NT2/D1 (cell line): ENCODE data around the gene TGM1.

Experiments
- DNase-seq: peaks from one replicate; pipeline ENCODE4 v3.0.0-alpha.2; 2011; ENCODE audit warnings: low read depth, low spot score
- H3K27me3 ChIP-seq: 2 replicates; pipeline ENCODE4 v1.6.0; 2011; ENCODE audit warnings: mild to moderate bottlenecking; ENCODE audit not compliant: insufficient read length, insufficient read depth
- H3K36me3 ChIP-seq: 2 replicates; pipeline ENCODE4 v1.6.1; 2011; ENCODE audit warnings: mild to moderate bottlenecking, low read length, mixed read lengths; ENCODE audit not compliant: insufficient read depth, insufficient read length
- H3K4me1 ChIP-seq: 2 replicates; pipeline ENCODE4 v1.5.1; 2011; ENCODE audit not compliant: insufficient read depth, insufficient read length
- H3K4me3 ChIP-seq: 2 replicates; pipeline ENCODE4 v1.5.1; 2011; ENCODE audit warnings: low read depth; ENCODE audit not compliant: insufficient read length
- H3K9ac ChIP-seq: 2 replicates; pipeline ENCODE4 v1.6.0; 2011; ENCODE audit warnings: low read depth; ENCODE audit not compliant: insufficient read length
- H3K9me3 ChIP-seq: 2 replicates; pipeline ENCODE4 v1.5.1; 2011; ENCODE audit warnings: mild to moderate bottlenecking, low read length; ENCODE audit not compliant: insufficient read depth
- SUZ12 ChIP-seq: IDR thresholded peaks from 2 replicates; pipeline ENCODE4 v1.6.1; 2011; ENCODE audit not compliant: insufficient read length, insufficient read depth; ENCODE audit errors: extremely low read depth
- YY1 ChIP-seq: IDR thresholded peaks from 2 replicates; pipeline ENCODE4 v1.6.1; 2011; ENCODE audit not compliant: insufficient read length, insufficient read depth
- ZNF274 ChIP-seq: IDR thresholded peaks from 2 replicates; pipeline ENCODE4 v1.6.1; 2011; ENCODE audit warnings: mild to moderate bottlenecking, low read depth, low read length

The TGM1 gene

DNA sequence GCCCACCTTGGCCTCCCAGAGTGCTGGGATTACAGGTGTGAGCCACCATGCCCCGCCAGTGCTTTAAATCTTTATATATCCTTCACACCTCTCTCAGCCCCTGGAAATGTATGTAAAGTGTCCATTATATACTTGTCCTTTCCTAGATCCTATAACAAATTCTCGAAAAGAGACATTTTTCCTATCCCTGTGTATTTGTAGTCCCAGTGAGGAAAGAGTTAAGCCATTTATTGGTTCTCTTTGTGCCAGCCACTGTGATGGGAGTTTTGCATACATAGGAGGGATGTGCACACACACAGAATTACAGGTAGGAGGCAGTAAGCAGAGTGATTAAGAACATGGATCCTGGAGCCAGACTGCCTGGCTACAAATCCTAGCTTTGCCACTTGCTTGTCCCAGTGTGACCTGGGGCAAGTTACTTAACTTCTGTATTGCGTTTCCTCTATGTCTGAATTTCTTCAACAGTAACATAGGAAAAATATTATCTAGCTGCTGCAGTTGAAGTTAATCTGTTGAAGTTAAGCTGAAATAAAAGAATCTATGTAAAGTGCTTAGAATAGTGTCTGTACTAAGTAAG lies 10.5 kb upstream of the TGM1 start:
- H3K9me3 ChIP-seq, result no peaks in the 10 kb centered on the region
- H3K4me3 ChIP-seq, result no peak overlapping the region
- no peaks in the 10 kb centered on the region for H3K4me1 ChIP-seq
- no peak for DNase-seq
- peaks cover 21% of the 10 kb centered on the region for H3K36me3 ChIP-seq
- no peak overlapping the region for H3K9ac ChIP-seq
- no peaks in the 10 kb centered on the region for H3K27me3 ChIP-seq
- no peak for TF ChIP-seq SUZ12
- no peak for TF ChIP-seq YY1
- no peak for TF ChIP-seq ZNF274

DNA sequence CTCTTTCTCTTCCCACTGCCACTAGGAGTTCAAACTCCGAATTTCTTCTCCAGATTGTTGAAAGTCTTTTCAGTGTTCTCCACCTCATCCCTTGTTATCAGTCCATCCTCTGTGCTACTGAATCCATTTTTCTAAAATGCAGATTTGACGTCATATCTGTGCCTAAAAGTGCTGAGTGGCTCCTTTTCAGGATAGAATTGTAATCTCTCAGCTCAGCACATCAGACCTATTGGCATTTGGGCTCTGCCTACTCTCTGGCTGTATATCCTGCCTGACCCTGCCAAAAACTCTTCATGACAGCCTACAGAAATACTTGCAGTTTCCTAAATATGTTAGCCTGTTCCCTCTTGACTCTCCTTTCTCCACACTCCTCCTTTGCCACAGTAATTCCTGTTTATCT lies 9.5 kb upstream of the TGM1 start:
- H3K27me3 ChIP-seq, result no peaks in the 10 kb centered on the region
- peaks cover 28% of the 10 kb centered on the region for H3K36me3 ChIP-seq
- no peaks in the 10 kb centered on the region for H3K9me3 ChIP-seq
- no peak overlapping the region for H3K4me3 ChIP-seq
- no peaks in the 10 kb centered on the region for H3K4me1 ChIP-seq
- TF ChIP-seq SUZ12, result no peak
- TF ChIP-seq ZNF274, result no peak
- H3K9ac ChIP-seq, result no peak overlapping the region
- no peak for DNase-seq

DNA sequence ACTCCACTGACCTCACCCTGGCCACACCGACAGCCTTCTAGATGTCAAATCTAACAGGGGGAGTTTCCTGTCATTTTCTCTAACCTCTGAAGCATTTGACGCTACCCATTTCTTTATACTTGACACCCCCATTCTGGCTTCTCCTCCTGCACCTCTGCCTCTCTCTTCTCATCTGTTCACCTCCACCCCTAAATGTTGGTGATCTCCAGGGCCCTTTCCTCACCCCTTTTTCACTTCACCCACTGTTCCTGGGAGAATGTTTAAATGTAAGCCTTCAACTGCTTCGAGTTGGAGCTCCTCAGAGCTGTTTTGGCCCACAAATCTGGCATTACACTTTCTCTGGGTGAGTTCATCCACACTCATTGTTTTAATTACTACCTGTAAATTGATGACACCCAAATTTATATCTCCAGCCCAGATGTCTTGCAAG lies 8.9 kb upstream of the TGM1 start:
- TF ChIP-seq ZNF274 (no peak), SUZ12 (no peak), YY1 (no peak)
- peaks cover 32% of the 10 kb centered on the region for H3K36me3 ChIP-seq
- H3K4me3 ChIP-seq, result peak overlapping the region; percentile 81
- H3K27me3 ChIP-seq, result no peaks in the 10 kb centered on the region
- H3K9ac ChIP-seq, result peak overlapping the region; percentile 58
- no peaks in the 10 kb centered on the region for H3K4me1 ChIP-seq
- DNase-seq, result no peak
- no peaks in the 10 kb centered on the region for H3K9me3 ChIP-seq

DNA sequence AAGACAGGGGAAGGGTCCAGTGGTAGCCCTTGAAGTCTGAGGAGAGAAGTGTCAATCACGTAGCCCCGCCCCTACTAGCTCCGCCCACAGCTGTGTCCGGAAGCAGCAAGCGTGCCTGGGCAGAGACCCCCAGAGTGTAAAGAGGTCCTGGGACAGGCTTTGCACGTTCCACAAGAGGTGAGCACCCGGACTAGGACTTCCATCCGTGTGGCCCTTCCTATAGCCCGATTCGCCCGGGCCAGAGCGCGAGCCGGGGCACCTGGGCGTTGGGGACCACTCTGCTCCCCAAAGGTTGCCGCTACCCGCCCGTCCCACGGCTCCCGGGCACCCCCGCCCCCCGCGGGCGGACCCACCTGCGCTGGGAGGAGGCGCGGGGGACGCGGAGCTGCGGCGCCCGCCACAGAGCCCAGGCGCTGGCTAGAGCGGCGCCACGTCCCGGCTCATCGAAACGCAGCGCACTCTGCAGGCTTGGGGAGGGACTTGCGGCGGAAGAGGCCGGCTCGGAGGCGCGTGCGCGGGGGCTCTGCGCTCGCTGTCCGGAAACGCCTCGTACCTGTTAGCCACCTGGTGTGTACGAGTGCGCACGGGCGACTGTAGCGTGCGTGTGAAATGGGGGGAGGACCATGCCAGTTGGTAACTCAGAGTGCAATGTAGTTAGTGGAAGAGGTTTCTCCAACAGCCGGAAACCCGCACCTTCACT lies 8.3 kb upstream of the TGM1 start, which contains the start of gene RABGGTA:
Gene RABGGTA, minus strand, starts transcription at position 464 of the 700 bp plus-strand sequence. CDS start 482 bp downstream, outside the sequence.
- Histone ChIP-seq H3K9me3 (no peaks in the 10 kb centered on the region), H3K36me3 (peaks cover 37% of the 10 kb centered on the region), H3K4me3 (peak within 1 kb of the TSS; percentile 81), H3K27me3 (no peaks in the 10 kb centered on the region), H3K4me1 (no peaks in the 10 kb centered on the region), H3K9ac (peak within 1 kb of the TSS; percentile 87)
- peak; percentile 79 for DNase-seq
- TF ChIP-seq ZNF274, result no peak
- no peak for TF ChIP-seq SUZ12
- no peak for TF ChIP-seq YY1

DNA sequence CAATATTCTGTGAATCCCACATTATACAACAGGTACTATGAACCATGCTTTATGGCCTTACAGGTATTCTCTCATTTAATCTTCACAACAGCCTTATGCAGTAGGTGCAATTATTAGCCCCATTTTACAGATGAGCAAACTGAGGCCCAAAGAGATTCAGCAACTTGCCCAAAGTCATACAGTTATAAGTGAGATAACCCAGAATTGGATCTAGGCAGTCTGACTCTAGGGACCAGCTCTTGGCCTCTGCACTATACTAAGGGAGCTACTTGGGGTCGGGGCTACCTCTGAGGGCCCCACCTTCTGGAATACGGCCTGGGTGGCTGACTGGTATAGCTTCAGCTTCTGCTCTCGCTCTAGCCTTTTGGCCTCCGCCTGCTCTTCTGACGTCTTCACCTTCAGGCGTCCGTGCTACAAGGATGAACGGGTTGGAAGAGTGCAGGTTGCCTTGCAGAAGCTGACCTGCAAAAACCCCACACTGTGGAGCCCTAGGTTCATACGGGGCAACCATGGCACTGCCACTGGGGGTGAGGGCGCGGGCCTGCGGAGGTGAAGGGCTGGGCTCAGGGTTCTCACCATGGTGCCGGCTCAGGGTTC lies 7.7 kb upstream of the TGM1 start:
- no peak for DNase-seq
- no peaks in the 10 kb centered on the region for H3K9me3 ChIP-seq
- TF ChIP-seq ZNF274 (no peak), YY1 (no peak), SUZ12 (no peak)
- H3K36me3 ChIP-seq, result peaks cover 40% of the 10 kb centered on the region
- peak overlapping the region; percentile 87 for H3K9ac ChIP-seq
- H3K27me3 ChIP-seq, result no peaks in the 10 kb centered on the region
- no peaks in the 10 kb centered on the region for H3K4me1 ChIP-seq
- H3K4me3 ChIP-seq, result peak overlapping the region; percentile 81

DNA sequence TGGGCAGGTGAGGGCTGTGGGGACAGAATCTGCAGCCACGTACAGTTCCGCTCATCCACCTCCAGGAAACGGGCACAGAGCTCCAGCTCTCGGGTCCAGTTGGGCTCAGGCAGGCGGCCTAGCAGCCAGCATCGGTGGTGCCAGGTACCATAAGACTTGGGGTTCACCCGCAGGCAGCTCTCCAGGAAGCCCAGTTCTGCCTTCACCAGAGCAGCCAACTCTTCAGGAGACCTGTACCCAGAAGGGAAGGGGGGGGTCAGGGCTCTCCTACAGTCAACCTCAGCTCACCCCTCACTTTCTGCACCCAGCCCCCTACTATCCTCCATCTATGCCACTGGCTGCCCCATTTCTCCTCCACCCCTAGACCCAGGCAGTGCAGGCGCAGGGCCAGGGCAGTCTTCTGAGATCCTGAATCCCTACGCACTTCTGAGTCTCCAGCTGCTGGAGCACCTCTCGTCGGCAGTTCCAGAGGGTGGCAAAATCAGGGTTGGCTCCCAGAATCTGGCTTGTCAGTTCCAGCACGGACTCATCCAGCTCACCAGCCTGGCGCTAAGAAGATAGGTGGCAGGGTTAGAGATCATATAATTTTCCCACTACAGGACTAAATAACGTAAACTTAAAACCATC lies 7.0 kb upstream of the TGM1 start:
- Histone ChIP-seq H3K4me1 (no peaks in the 10 kb centered on the region), H3K36me3 (peaks cover 45% of the 10 kb centered on the region), H3K9ac (peak overlapping the region; percentile 42), H3K4me3 (peak overlapping the region; percentile 81), H3K9me3 (no peaks in the 10 kb centered on the region), H3K27me3 (no peaks in the 10 kb centered on the region)
- DNase-seq, result no peak
- no peak for TF ChIP-seq YY1
- TF ChIP-seq ZNF274, result no peak
- TF ChIP-seq SUZ12, result no peak

DNA sequence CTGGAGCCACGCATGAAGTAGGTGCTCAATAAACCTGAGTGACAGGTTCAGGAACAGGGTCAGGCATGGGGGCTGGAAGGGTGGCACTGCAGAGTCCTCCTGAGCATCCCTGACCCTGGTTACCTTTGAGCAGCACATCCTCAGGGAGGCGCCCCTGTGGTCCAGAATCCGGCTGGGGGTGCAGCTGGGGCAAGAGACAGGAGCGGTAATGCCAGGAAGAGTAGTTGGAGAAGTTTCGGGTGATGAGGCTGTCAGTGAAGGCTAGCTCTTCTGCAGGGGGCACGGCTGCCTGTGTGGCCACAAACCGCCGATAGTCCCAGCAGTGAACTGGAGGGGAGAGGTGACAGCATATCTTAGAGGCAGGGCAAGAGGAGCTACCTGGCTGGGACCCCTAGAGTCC lies 6.4 kb upstream of the TGM1 start:
- Histone ChIP-seq H3K9ac (no peak overlapping the region), H3K36me3 (peaks cover 45% of the 10 kb centered on the region), H3K4me1 (peaks cover under 1% of the 10 kb centered on the region), H3K27me3 (no peaks in the 10 kb centered on the region), H3K9me3 (no peaks in the 10 kb centered on the region), H3K4me3 (no peak overlapping the region)
- TF ChIP-seq SUZ12 (no peak), ZNF274 (no peak), YY1 (no peak)
- no peak for DNase-seq
